A673 (cell line): Measurements from ENCODE around the gene FBXO34. TPM values are rescaled to one million over a fixed set of nuclear protein-coding genes. Genes with fewer than 3 reads are reported as not detected.

Source experiments
- BruUV-seq: library from RNA; stranded (reverse); fragments of 400-500 nt; replicated peaks from 2 replicates; lab custom pipeline; 2021; lab: Mats Ljungman, UMichigan
- CTCF ChIA-PET: fragments of 300-600 bp; sonication (Branson Sonifier 250); formaldehyde crosslinking; loops from one replicate; lab custom pipeline; 2022; ENCODE audit warnings: antibody characterized with exemption; lab: Charles Lee
- POLR2A ChIA-PET: fragments of 300-600 bp; sonication (Branson Sonifier 250); formaldehyde crosslinking; loops from one replicate; lab custom pipeline; 2022; ENCODE audit warnings: antibody characterized with exemption; ENCODE audit not compliant: low non-redundant PET; lab: Charles Lee
- DNase-seq: peaks from one replicate; pipeline ENCODE4 v3.0.0-alpha.2; 2015; ENCODE audit warnings: low spot score
- H3K27ac ChIP-seq: fragments of 200-600 bp; sonication (generic); 2 replicates; pipeline ENCODE4 v1.5.1; 2016; ENCODE audit warnings: mixed run types, low read depth, mild to moderate bottlenecking, mixed read lengths, antibody characterized with exemption, low read length; ENCODE audit not compliant: poor library complexity, severe bottlenecking
- H3K27me3 ChIP-seq: fragments of 200-600 bp; sonication (generic); replicated peaks from 2 replicates; pipeline ENCODE4 v1.6.1; 2017; ENCODE audit warnings: mixed run types, low read depth, mild to moderate bottlenecking, mixed read lengths, antibody characterized with exemption, low read length; ENCODE audit not compliant: insufficient read depth, poor library complexity
- H3K36me3 ChIP-seq: fragments of 200-600 bp; sonication (generic); 2 replicates; pipeline ENCODE4 v1.6.1; 2016; ENCODE audit warnings: mixed run types, mild to moderate bottlenecking, mixed read lengths, antibody characterized with exemption, low read length; ENCODE audit not compliant: insufficient read depth, poor library complexity, severe bottlenecking
- H3K4me1 ChIP-seq: fragments of 200-600 bp; sonication (generic); 2 replicates; pipeline ENCODE4 v1.6.1; 2017; ENCODE audit warnings: mixed run types, mild to moderate bottlenecking, mixed read lengths, antibody characterized with exemption, low read length; ENCODE audit not compliant: insufficient read depth, poor library complexity, severe bottlenecking
- H3K4me3 ChIP-seq: fragments of 200-600 bp; sonication (generic); 2 replicates; pipeline ENCODE4 v1.5.1; 2016; ENCODE audit warnings: low read depth, mixed run types, mild to moderate bottlenecking, mixed read lengths, low read length; ENCODE audit not compliant: poor library complexity, severe bottlenecking
- H3K9me3 ChIP-seq: fragments of 200-600 bp; sonication (generic); 2 replicates; pipeline ENCODE4 v1.6.1; 2016; ENCODE audit warnings: mixed run types, low read depth, mild to moderate bottlenecking, mixed read lengths, antibody characterized with exemption, low read length; ENCODE audit not compliant: poor library complexity, severe bottlenecking
- CTCF ChIP-seq: fragments of 300-800, 200-600 bp; sonication (generic); conservative IDR thresholded peaks from 2 replicates; pipeline ENCODE4 v1.5.1; 2017; ENCODE audit warnings: low read depth, mild to moderate bottlenecking, antibody characterized with exemption, low read length, moderate library complexity, mixed read lengths
- EZH2 ChIP-seq: fragments of 200-600 bp; sonication (generic); IDR thresholded peaks from 2 replicates; pipeline ENCODE4 v1.6.1; 2017; ENCODE audit warnings: borderline replicate concordance, low read depth, mild to moderate bottlenecking, mixed read lengths, antibody characterized with exemption, low read length; ENCODE audit not compliant: poor library complexity, severe bottlenecking
- intact Hi-C: fragments of 100-400 bp; cut with micrococcal nuclease; formaldehyde crosslinking; loops from one replicate; pipeline ENCODE4 v1.10.0; 2022; ENCODE audit not compliant: unreplicated experiment
- total RNA-seq: library from RNA; stranded (reverse); gene quantifications from 2 replicates; pipeline ENCODE4 v1.2.3, GENCODE V29; 2021

Gene FBXO34
- total RNA-seq, 1 experiment from 2014 or later, result 20.9 TPM

- H3K27ac ChIP-seq, result no peak overlapping the region
- H3K4me1 ChIP-seq, result peaks cover 11% of the 10 kb centered on the region
- CTCF ChIA-PET, result no interaction called here
- no peaks in the 10 kb centered on the region for H3K36me3 ChIP-seq
- no TSS peak for BruUV-seq
- no peak overlapping the region for H3K4me3 ChIP-seq
- TF ChIP-seq EZH2 (no peak), CTCF (no peak)
- no peak for DNase-seq
- no peaks in the 10 kb centered on the region for H3K9me3 ChIP-seq
- H3K27me3 ChIP-seq, result no peaks in the 10 kb centered on the region
- intact Hi-C loops, result no loop called here
- POLR2A ChIA-PET, result no interaction called here
Measured at GRCh38 chr14:55351111-55351510, 79.9 kb downstream of the FBXO34 start.

- intact Hi-C loops, result no loop called here
- TF ChIP-seq EZH2 (no peak), CTCF (no peak)
- Histone ChIP-seq H3K4me3 (no peak overlapping the region), H3K4me1 (peaks cover 7% of the 10 kb centered on the region), H3K27me3 (no peaks in the 10 kb centered on the region), H3K27ac (no peak overlapping the region), H3K36me3 (no peaks in the 10 kb centered on the region), H3K9me3 (no peaks in the 10 kb centered on the region)
- ChIA-PET CTCF (no interaction called here), POLR2A (no interaction called here)
- no peak for DNase-seq
- no TSS peak for BruUV-seq
Measured at GRCh38 chr14:55352201-55352600, 81.0 kb downstream of the FBXO34 start.

GRCh38 chr14:55353686-55354467 lies 82.7 kb downstream of the FBXO34 start:
- CTCF ChIA-PET, result interaction anchor here (0.7 to 1.6 kb wide), 6 partner anchors 10 to 141 kb away, joined by 3 to 9 read pairs (median 5); partner anchors contain the start of gene FBXO34
- no peak for TF ChIP-seq CTCF
- TF ChIP-seq EZH2, result no peak
- no peaks in the 10 kb centered on the region for H3K9me3 ChIP-seq
- H3K4me1 ChIP-seq, result peaks cover 5% of the 10 kb centered on the region
- intact Hi-C loops, result loop anchor here (1.0 kb wide), 2 partner anchors 83 to 141 kb away; partner anchors contain the start of gene FBXO34
- POLR2A ChIA-PET, result interaction anchor here (0.5 to 0.7 kb wide), 2 partner anchors 44 to 57 kb away, joined by 3 read pairs; no protein-coding TSS in a partner anchor
- H3K4me3 ChIP-seq, result no peak overlapping the region
- DNase-seq, result no peak
- H3K27ac ChIP-seq, result no peak overlapping the region
- no peaks in the 10 kb centered on the region for H3K27me3 ChIP-seq
- H3K36me3 ChIP-seq, result no peaks in the 10 kb centered on the region
- no TSS peak for BruUV-seq
